K562 (cell line): ENCODE results near the gene CRABP2. TPM values are rescaled to one million over a fixed set of nuclear protein-coding genes. Genes with fewer than 3 reads are reported as not detected.

ENCODE experiments used
- GABPB1 ChIP-seq: sonication (generic); formaldehyde crosslinking; IDR thresholded peaks from 2 replicates; pipeline ENCODE4 v1.8.0; 2022; ENCODE audit warnings: mild to moderate bottlenecking, missing genetic modification reagents
- HDAC3 ChIP-seq: fragments of 450-650 bp; IDR thresholded peaks from 2 replicates; pipeline ENCODE4 v1.6.1; 2018; ENCODE audit warnings: borderline replicate concordance, mild to moderate bottlenecking, moderate library complexity; ENCODE audit not compliant: partially characterized antibody
- KLF16 ChIP-seq: IDR thresholded peaks from 2 replicates; pipeline ENCODE4 v1.6.1; 2016; ENCODE audit warnings: antibody characterized with exemption
- LARP7 ChIP-seq: fragments of 450-650 bp; IDR thresholded peaks from 2 replicates; pipeline ENCODE4 v1.6.1; 2016
- NFE2 ChIP-seq: IDR thresholded peaks from 2 replicates; pipeline ENCODE4 v1.6.1; 2014; ENCODE audit warnings: antibody characterized with exemption, low read depth
- NR4A1 ChIP-seq, 2 experiments: fragments of 250-450 bp in 1 of 2; fragments of 450-650 bp in 1 of 2; sonication (Bioruptor Pico) in 1 of 2; IDR thresholded peaks; 2 replicates each; pipeline versions ENCODE4 v1.4.0 to v1.6.1; 2016 to 2020; ENCODE audit warnings: mild to moderate bottlenecking in 2 of 2, missing compliant biosample characterization in 1 of 2, missing genetic modification characterization in 1 of 2, moderate library complexity in 1 of 2
- OTX1 ChIP-seq: fragments of 450-650 bp; formaldehyde crosslinking; IDR thresholded peaks from 2 replicates; pipeline ENCODE4 v1.4.0; 2022; ENCODE audit warnings: mild to moderate bottlenecking
- PHF20 ChIP-seq: fragments of 450-650 bp; IDR thresholded peaks from 2 replicates; pipeline ENCODE4 v1.6.1; 2018; ENCODE audit not compliant: partially characterized antibody
- RBM17 ChIP-seq: fragments of 200-400 bp; formaldehyde crosslinking; IDR thresholded peaks from 2 replicates; pipeline ENCODE4 v1.6.1; 2017; ENCODE audit warnings: low read depth, mild to moderate bottlenecking, low read length, borderline replicate concordance
- SPI1 ChIP-seq: IDR thresholded peaks from 2 replicates; pipeline ENCODE4 v1.6.1; 2011; ENCODE audit warnings: low read depth, low read length, control low read depth, borderline replicate concordance
- TCF7L2 ChIP-seq: fragments of 150-350 bp; IDR thresholded peaks from 2 replicates; pipeline ENCODE4 v1.6.1; 2016; ENCODE audit warnings: low read depth, mild to moderate bottlenecking, low read length, moderate library complexity
- YBX1 ChIP-seq: fragments of 450-650 bp; IDR thresholded peaks from 2 replicates; pipeline ENCODE4 v1.7.1; 2016; ENCODE audit warnings: mild to moderate bottlenecking
- ZBTB1 ChIP-seq: sonication (generic); formaldehyde crosslinking; IDR thresholded peaks from 2 replicates; pipeline ENCODE4 v1.8.1; 2023; ENCODE audit warnings: missing genetic modification reagents, low read depth, mild to moderate bottlenecking, borderline replicate concordance
- ZBTB17 ChIP-seq: fragments of 450-650 bp; formaldehyde crosslinking; IDR thresholded peaks from 2 replicates; pipeline ENCODE4 v1.4.0; 2020; ENCODE audit warnings: mild to moderate bottlenecking
- ZNF41 ChIP-seq: fragments of 250-450 bp; sonication (Bioruptor Pico); conservative IDR thresholded peaks from 2 replicates; pipeline ENCODE4 v1.4.0; 2020; ENCODE audit warnings: mild to moderate bottlenecking
- ZNF79 ChIP-seq: fragments of 250-450 bp; sonication (Bioruptor Pico); IDR thresholded peaks from 2 replicates; pipeline ENCODE4 v1.4.0; 2020; ENCODE audit warnings: low read depth, mild to moderate bottlenecking, moderate library complexity
- polyA plus RNA-seq, 8 experiments: library from polyadenylated mRNA; depleted of rRNA in 4 of 8; stranded (reverse) in 5 of 8; unstranded in 3 of 8; fragments of >200 nt; fragmentation: Nextera tagmentation in 2 of 8; fragmentation: Illumina TruSeq in 1 of 8; extraction: Ambion mirVana in 2 of 8; extraction: Trizol in 1 of 8; gene quantifications; 2 replicates each; pipeline versions ENCODE4 v1.2.1 to v1.2.3, GENCODE V29; 2011 to 2014; ENCODE audit warnings: inconsistent platforms in 1 of 8, missing spikeins in 1 of 8
- total RNA-seq, 7 experiments: library from RNA; depleted of rRNA in 6 of 7; stranded (reverse); fragments of >200 nt in 6 of 7; fragmentation: Illumina TruSeq in 2 of 7; extraction: Trizol in 2 of 7; gene quantifications; 2 replicates each; pipeline versions ENCODE4 v1.2.1 to v1.2.3, GENCODE V29; 2011 to 2021; ENCODE audit warnings: low replicate concordance in 1 of 7
- TF ChIP-seq, protein P1 (sequence below): fragments of 250-450 bp; sonication (Bioruptor Pico); IDR thresholded peaks from 2 replicates; pipeline ENCODE4 v1.5.0; 2022; ENCODE audit warnings: mild to moderate bottlenecking
- TF ChIP-seq, protein P2 (sequence below): sonication (generic); formaldehyde crosslinking; IDR thresholded peaks from 2 replicates; pipeline ENCODE4 v1.8.1; 2023; ENCODE audit warnings: missing genetic modification reagents, mild to moderate bottlenecking, borderline replicate concordance
- TF ChIP-seq, protein P3 (sequence below): fragments of 200-400 bp; formaldehyde crosslinking; IDR thresholded peaks from 2 replicates; pipeline ENCODE4 v1.6.1; 2017; ENCODE audit warnings: mild to moderate bottlenecking, low read depth, low read length, moderate library complexity

The CRABP2 gene
- total and polyA plus RNA-seq, 9 of the 15 experiments (the other 6 are each of a cell fraction or from before 2014, with no cell fraction given) = 0.30 to 2.5 (median 0.82) TPM

DNA sequence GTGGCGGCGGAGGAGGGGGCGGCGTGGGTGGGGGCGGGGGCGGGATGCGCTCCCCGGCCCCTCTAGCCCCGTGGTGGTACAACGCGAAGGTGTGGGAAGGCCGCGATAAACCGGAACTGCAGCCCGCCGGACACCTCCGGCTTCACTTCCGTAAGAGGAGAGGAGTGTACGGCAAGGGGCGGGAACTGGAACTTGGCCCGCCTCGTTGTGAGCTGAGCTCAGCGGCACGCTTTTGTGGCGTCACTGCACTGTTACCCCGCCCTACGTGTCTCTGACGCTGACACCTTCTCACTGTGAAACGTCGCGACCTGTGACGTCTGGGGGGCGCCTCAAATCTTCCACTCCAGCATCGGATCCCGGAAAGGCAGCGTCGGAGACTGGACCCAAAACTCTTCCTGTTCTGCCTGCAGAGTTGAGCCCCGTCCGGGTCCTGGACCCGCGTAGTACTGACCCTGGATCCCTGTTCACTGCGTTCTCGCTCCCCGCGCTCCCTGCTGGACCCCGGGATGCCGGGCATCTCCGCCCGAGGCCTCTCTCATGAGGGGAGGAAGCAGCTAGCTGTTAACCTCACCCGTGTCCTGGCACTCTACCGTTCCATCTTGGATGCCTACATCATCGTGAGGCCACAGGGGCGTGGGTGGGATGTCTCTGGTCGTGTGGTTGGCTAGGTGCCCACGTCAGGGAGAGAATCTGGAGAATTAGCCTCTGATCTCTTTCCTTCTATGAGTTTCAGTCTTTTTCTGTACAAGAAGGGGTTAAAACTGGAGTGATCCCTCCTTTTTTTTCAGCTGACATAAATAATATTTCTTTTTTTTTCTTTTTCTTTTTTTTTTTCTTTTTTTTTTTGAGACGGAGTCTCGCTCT, 23.4 kb upstream of the CRABP2 start, which contains the start of gene ISG20L2 (continued):
- TF ChIP-seq PHF20 = peak; percentile 94
- TF ChIP-seq LARP7 = no peak
- no peak for TF ChIP-seq OTX1 (CRISPR knock-in tag)
- TF ChIP-seq ZNF79 (CRISPR knock-in tag) = no peak
- TF ChIP-seq, protein P1, sequence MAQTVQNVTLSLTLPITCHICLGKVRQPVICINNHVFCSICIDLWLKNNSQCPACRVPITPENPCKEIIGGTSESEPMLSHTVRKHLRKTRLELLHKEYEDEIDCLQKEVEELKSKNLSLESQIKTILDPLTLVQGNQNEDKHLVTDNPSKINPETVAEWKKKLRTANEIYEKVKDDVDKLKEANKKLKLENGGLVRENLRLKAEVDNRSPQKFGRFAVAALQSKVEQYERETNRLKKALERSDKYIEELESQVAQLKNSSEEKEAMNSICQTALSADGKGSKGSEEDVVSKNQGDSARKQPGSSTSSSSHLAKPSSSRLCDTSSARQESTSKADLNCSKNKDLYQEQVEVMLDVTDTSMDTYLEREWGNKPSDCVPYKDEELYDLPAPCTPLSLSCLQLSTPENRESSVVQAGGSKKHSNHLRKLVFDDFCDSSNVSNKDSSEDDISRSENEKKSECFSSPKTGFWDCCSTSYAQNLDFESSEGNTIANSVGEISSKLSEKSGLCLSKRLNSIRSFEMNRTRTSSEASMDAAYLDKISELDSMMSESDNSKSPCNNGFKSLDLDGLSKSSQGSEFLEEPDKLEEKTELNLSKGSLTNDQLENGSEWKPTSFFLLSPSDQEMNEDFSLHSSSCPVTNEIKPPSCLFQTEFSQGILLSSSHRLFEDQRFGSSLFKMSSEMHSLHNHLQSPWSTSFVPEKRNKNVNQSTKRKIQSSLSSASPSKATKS = no peak
- TF ChIP-seq, protein P2, sequence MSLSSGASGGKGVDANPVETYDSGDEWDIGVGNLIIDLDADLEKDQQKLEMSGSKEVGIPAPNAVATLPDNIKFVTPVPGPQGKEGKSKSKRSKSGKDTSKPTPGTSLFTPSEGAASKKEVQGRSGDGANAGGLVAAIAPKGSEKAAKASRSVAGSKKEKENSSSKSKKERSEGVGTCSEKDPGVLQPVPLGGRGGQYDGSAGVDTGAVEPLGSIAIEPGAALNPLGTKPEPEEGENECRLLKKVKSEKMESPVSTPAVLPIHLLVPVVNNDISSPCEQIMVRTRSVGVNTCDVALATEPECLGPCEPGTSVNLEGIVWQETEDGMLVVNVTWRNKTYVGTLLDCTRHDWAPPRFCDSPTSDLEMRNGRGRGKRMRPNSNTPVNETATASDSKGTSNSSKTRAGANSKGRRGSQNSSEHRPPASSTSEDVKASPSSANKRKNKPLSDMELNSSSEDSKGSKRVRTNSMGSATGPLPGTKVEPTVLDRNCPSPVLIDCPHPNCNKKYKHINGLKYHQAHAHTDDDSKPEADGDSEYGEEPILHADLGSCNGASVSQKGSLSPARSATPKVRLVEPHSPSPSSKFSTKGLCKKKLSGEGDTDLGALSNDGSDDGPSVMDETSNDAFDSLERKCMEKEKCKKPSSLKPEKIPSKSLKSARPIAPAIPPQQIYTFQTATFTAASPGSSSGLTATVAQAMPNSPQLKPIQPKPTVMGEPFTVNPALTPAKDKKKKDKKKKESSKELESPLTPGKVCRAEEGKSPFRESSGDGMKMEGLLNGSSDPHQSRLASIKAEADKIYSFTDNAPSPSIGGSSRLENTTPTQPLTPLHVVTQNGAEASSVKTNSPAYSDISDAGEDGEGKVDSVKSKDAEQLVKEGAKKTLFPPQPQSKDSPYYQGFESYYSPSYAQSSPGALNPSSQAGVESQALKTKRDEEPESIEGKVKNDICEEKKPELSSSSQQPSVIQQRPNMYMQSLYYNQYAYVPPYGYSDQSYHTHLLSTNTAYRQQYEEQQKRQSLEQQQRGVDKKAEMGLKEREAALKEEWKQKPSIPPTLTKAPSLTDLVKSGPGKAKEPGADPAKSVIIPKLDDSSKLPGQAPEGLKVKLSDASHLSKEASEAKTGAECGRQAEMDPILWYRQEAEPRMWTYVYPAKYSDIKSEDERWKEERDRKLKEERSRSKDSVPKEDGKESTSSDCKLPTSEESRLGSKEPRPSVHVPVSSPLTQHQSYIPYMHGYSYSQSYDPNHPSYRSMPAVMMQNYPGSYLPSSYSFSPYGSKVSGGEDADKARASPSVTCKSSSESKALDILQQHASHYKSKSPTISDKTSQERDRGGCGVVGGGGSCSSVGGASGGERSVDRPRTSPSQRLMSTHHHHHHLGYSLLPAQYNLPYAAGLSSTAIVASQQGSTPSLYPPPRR = no peak
- no peak for TF ChIP-seq NR4A1 (CRISPR knock-in tag; IDR thresholded peaks at IDR 0.05)
- no peak for TF ChIP-seq NR4A1 (tag; IDR thresholded peaks at IDR 0.05)
- TF ChIP-seq ZBTB1 (CRISPR knock-in tag) = no peak
- TF ChIP-seq GABPB1 (CRISPR knock-in tag) = peak; percentile 90
- TF ChIP-seq YBX1 = no peak
- peak; percentile 91 for TF ChIP-seq SPI1
- TF ChIP-seq KLF16 = no peak
- TF ChIP-seq HDAC3 = no peak
- TF ChIP-seq TCF7L2 = no peak
- no peak for TF ChIP-seq ZNF41 (CRISPR knock-in tag)
- peak; percentile 72; the same call in 1 of the 2 replicates for TF ChIP-seq ZBTB17 (CRISPR knock-in tag)
- 0 out of 2 replicates have a peak, but pooled peaks have one; percentile 48 for TF ChIP-seq NFE2
- no peak for TF ChIP-seq RBM17
- TF ChIP-seq, protein P3, sequence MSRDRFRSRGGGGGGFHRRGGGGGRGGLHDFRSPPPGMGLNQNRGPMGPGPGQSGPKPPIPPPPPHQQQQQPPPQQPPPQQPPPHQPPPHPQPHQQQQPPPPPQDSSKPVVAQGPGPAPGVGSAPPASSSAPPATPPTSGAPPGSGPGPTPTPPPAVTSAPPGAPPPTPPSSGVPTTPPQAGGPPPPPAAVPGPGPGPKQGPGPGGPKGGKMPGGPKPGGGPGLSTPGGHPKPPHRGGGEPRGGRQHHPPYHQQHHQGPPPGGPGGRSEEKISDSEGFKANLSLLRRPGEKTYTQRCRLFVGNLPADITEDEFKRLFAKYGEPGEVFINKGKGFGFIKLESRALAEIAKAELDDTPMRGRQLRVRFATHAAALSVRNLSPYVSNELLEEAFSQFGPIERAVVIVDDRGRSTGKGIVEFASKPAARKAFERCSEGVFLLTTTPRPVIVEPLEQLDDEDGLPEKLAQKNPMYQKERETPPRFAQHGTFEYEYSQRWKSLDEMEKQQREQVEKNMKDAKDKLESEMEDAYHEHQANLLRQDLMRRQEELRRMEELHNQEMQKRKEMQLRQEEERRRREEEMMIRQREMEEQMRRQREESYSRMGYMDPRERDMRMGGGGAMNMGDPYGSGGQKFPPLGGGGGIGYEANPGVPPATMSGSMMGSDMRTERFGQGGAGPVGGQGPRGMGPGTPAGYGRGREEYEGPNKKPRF = no peak
